HepG2 (cell line): ENCODE measurements around the gene VAMP2. TPM values are rescaled to one million over a fixed set of nuclear protein-coding genes. Genes with fewer than 3 reads are reported as not detected.

ENCODE experiments used
- ATAC-seq: fragments of 200-7000 bp; cut with Tn5 transposase; 3 replicates; pipeline ENCODE4 v1.9.1; 2020; ENCODE audit warnings: mild to moderate bottlenecking, moderate library complexity
- BruUV-seq: library from RNA; stranded (reverse); fragments of 400-500 nt; replicated peaks from 2 replicates; lab custom pipeline; 2021; lab: Mats Ljungman, UMichigan
- CTCF ChIA-PET: fragments of 300-600 bp; formaldehyde crosslinking; extraction: SDS; loops from one replicate; lab custom pipeline; 2021; ENCODE audit warnings: low total read pairs, inconsistent platforms, low intra/inter-chr PET ratio; lab: Yijun Ruan, JAX
- POLR2A ChIA-PET: fragments of 350-600 bp; sonication (Branson Sonifier 250); formaldehyde crosslinking; loops from one replicate; lab custom pipeline; 2020; ENCODE audit warnings: antibody characterized with exemption, inconsistent platforms; lab: Yijun Ruan, JAX
- DNase-seq: peaks from one replicate; pipeline ENCODE4 v3.0.0-alpha.2; 2015; ENCODE audit warnings: low spot score
- FAIRE-seq: peaks from 3 replicates; lab custom pipeline; 2011; peaks lifted over from hg19 to GRCh38; lab: Jason Lieb, UNC
- H2AFZ ChIP-seq: one replicate; pipeline ENCODE4 v1.6.1; 2011; ENCODE audit warnings: low read length, inconsistent platforms
- H3K27ac ChIP-seq: fragments of 300-600 bp; 3 replicates; pipeline ENCODE4 v1.8.0; 2011; ENCODE audit warnings: mixed run types, mild to moderate bottlenecking, mixed read lengths, low read length, inconsistent platforms; ENCODE audit not compliant: insufficient read depth; ENCODE audit errors: extremely low read length
- H3K27me3 ChIP-seq, 2 experiments: fragments of 200-600 bp in 1 of 2; 2 replicates in 1 of 2; 3 replicates in 1 of 2; pipeline versions ENCODE4 v1.6.0 to v1.8.0; 2011; ENCODE audit warnings: low read length in 2 of 2, mild to moderate bottlenecking in 2 of 2, moderate library complexity in 2 of 2, inconsistent platforms in 1 of 2; ENCODE audit not compliant: insufficient read depth in 2 of 2, control insufficient read depth in 1 of 2
- H3K36me3 ChIP-seq, 2 experiments: fragments of 200-600 bp in 1 of 2; replicated peaks in 1 of 2; 2 replicates in 1 of 2; 3 replicates in 1 of 2; pipeline versions ENCODE4 v1.5.1 to v1.8.0; 2011; ENCODE audit warnings: low read length in 2 of 2, inconsistent platforms in 1 of 2; ENCODE audit not compliant: insufficient read depth in 2 of 2, control insufficient read depth in 1 of 2
- H3K4me1 ChIP-seq: 2 replicates; pipeline ENCODE4 v1.5.1; 2012; ENCODE audit warnings: low read length, inconsistent platforms; ENCODE audit not compliant: insufficient read depth
- H3K4me2 ChIP-seq: 2 replicates; pipeline ENCODE4 v1.6.0; 2011; ENCODE audit warnings: low read depth, low read length, inconsistent platforms
- H3K4me3 ChIP-seq, 3 experiments: fragments of 200-600 bp in 1 of 3; sonication (generic), shearing (Covaris generic) in 1 of 3; replicated peaks in 1 of 3; 2 replicates each; pipeline ENCODE4 v1.5.1; 2011 to 2016; ENCODE audit warnings: low read length in 3 of 3, inconsistent platforms in 2 of 3, low read depth in 2 of 3, mild to moderate bottlenecking in 2 of 3, control low read depth in 1 of 3, mixed read lengths in 1 of 3; ENCODE audit not compliant: insufficient read depth in 1 of 3
- H3K79me2 ChIP-seq: one replicate; pipeline ENCODE4 v1.6.1; 2011; ENCODE audit warnings: low read length, inconsistent platforms; ENCODE audit not compliant: insufficient read depth
- H3K9ac ChIP-seq: 2 replicates; pipeline ENCODE4 v1.6.0; 2011; ENCODE audit warnings: mild to moderate bottlenecking, low read depth, low read length, inconsistent platforms; ENCODE audit not compliant: insufficient read depth
- H3K9me3 ChIP-seq: 2 replicates; pipeline ENCODE4 v1.5.1; 2012; ENCODE audit warnings: mild to moderate bottlenecking, low read length
- H4K20me1 ChIP-seq: 2 replicates; pipeline ENCODE4 v1.6.0; 2011; ENCODE audit warnings: inconsistent platforms, mild to moderate bottlenecking, low read length, moderate library complexity; ENCODE audit not compliant: insufficient read depth
- CEBPG ChIP-seq: IDR thresholded peaks from 2 replicates; pipeline ENCODE4 v1.6.1; 2016
- NR2F6 ChIP-seq, 2 experiments: IDR thresholded peaks; 2 replicates each; pipeline ENCODE4 v1.6.1; 2016; ENCODE audit warnings: antibody characterized with exemption in 1 of 2, mild to moderate bottlenecking in 1 of 2
- YEATS2 ChIP-seq: sonication (generic); formaldehyde crosslinking; IDR thresholded peaks from 2 replicates; pipeline ENCODE4 v1.4.0; 2020; ENCODE audit warnings: missing genetic modification reagents, borderline replicate concordance
- ZEB1 ChIP-seq: IDR thresholded peaks from 2 replicates; pipeline ENCODE4 v1.6.1; 2012; ENCODE audit warnings: mild to moderate bottlenecking, low read depth, inconsistent platforms; ENCODE audit not compliant: insufficient replicate concordance
- ZFP36L1 ChIP-seq: sonication (generic); formaldehyde crosslinking; IDR thresholded peaks from 2 replicates; pipeline ENCODE4 v1.8.0; 2022; ENCODE audit warnings: mild to moderate bottlenecking, missing genetic modification reagents, moderate library complexity
- ZNF768 ChIP-seq: sonication (generic); formaldehyde crosslinking; IDR thresholded peaks from 2 replicates; pipeline ENCODE4 v1.4.0; 2020; ENCODE audit warnings: missing genetic modification reagents
- ZSCAN12 ChIP-seq: sonication (generic); formaldehyde crosslinking; IDR thresholded peaks from 2 replicates; pipeline ENCODE4 v1.9.0; 2021; ENCODE audit warnings: mild to moderate bottlenecking, missing genetic modification reagents
- WGBS: methylation state at CpG from one replicate; pipeline ENCODE4 v1.1.6; 2017; ENCODE audit warnings: low lambda C conversion rate; 5-methylcytosine and 5-hydroxymethylcytosine counted together
- in situ Hi-C: cut with HindIII; loops from 2 replicates; pipeline ENCODE4 v1.10.0; 2017; ENCODE audit warnings: low pct_unique_long_range_greater_than_20kb; ENCODE audit not compliant: extremely low pct_ligation_motif_present
- intact Hi-C: fragments of 100-400 bp; cut with micrococcal nuclease; formaldehyde crosslinking; loops from one replicate; pipeline ENCODE4 v1.10.0; 2022; ENCODE audit not compliant: unreplicated experiment
- polyA plus RNA-seq, 8 experiments: library from polyadenylated mRNA; depleted of rRNA in 3 of 8; stranded (reverse) in 7 of 8; unstranded in 1 of 8; fragments of >200 nt; fragmentation: Illumina TruSeq in 4 of 8; extraction: Trizol in 4 of 8; gene quantifications; 2 replicates each; pipeline versions ENCODE4 v1.2.1 to v1.2.3, GENCODE V29; 2011 to 2016; ENCODE audit warnings: low read depth in 4 of 8, missing spikeins in 1 of 8, mixed read lengths in 1 of 8; ENCODE audit not compliant: insufficient read depth in 1 of 8
- total RNA-seq, 5 experiments: library from RNA; depleted of rRNA; stranded (reverse); fragments of >200 nt; fragmentation: Illumina TruSeq; extraction: Trizol; gene quantifications; 2 replicates each; pipeline ENCODE4 v1.2.3, GENCODE V29; 2016; ENCODE audit warnings: low read depth in 1 of 5
- TF ChIP-seq, protein P1 (sequence below): sonication (generic); formaldehyde crosslinking; IDR thresholded peaks from 2 replicates; pipeline ENCODE4 v1.4.0; 2020; ENCODE audit warnings: mild to moderate bottlenecking, missing genetic modification reagents
- TF ChIP-seq, protein P2 (sequence below): sonication (generic); formaldehyde crosslinking; IDR thresholded peaks from 2 replicates; pipeline ENCODE4 v1.4.0; 2020; ENCODE audit warnings: missing genetic modification reagents, borderline replicate concordance
- TF ChIP-seq, protein P3 (sequence below): IDR thresholded peaks from 2 replicates; pipeline ENCODE4 v1.6.1; 2016; ENCODE audit warnings: low read depth
- TF ChIP-seq, protein P4 (sequence below): sonication (generic); formaldehyde crosslinking; IDR thresholded peaks from 2 replicates; pipeline ENCODE4 v1.8.1; 2023; ENCODE audit warnings: mild to moderate bottlenecking, moderate library complexity, missing genetic modification reagents

Gene VAMP2
- total and polyA plus RNA-seq, 2 of the 13 experiments (the other 11 are each of a cell fraction or from before 2014, with no cell fraction given), result 3.9 to 17.2 TPM

DNA sequence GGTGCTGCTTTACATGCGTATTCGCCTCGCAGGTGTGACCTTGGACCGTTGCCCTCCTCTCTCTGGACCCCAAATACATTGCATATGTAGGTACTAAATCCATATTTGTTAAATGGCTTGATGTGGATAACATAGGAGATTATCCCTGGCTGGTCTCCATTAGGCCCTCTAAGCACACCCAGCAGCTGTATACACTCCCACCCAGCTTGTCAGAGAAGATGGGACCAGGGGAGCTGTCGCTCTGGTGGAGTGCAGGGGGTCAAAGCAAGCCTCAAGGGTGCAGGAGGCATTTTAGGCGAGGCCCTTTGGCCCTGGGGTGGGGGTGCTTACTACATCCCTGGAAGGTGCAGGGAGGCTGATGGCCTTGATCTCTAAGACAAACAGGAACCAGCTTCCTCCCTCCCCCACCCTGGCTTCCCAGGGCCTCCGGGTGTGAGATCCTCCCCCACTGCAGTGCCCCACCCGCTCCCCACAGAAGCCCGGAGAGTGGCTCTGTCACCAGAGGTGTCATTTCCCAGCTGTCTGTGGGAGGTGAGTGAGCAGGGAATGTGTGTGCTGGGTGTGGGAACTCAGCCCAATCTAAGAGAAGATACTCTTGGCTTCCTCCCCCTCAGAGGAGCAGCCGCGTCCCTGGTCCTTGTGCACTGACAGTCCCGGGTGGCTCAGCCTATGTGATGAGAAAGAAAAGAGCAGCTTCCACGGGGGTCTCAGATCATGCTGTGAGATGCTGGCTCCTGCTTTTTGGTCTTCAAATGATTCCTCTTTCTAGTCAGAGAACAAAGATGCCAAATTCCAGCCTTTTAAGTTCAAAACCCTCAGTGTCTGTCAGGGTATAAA, 1.4 kb upstream of the VAMP2 start (continued):
- TF ChIP-seq YEATS2 (CRISPR knock-in tag), result no peak
- TF ChIP-seq, protein P1, sequence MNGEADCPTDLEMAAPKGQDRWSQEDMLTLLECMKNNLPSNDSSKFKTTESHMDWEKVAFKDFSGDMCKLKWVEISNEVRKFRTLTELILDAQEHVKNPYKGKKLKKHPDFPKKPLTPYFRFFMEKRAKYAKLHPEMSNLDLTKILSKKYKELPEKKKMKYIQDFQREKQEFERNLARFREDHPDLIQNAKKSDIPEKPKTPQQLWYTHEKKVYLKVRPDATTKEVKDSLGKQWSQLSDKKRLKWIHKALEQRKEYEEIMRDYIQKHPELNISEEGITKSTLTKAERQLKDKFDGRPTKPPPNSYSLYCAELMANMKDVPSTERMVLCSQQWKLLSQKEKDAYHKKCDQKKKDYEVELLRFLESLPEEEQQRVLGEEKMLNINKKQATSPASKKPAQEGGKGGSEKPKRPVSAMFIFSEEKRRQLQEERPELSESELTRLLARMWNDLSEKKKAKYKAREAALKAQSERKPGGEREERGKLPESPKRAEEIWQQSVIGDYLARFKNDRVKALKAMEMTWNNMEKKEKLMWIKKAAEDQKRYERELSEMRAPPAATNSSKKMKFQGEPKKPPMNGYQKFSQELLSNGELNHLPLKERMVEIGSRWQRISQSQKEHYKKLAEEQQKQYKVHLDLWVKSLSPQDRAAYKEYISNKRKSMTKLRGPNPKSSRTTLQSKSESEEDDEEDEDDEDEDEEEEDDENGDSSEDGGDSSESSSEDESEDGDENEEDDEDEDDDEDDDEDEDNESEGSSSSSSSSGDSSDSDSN (CRISPR knock-in tag), result no peak; the same call in 1 of the 2 replicates

DNA sequence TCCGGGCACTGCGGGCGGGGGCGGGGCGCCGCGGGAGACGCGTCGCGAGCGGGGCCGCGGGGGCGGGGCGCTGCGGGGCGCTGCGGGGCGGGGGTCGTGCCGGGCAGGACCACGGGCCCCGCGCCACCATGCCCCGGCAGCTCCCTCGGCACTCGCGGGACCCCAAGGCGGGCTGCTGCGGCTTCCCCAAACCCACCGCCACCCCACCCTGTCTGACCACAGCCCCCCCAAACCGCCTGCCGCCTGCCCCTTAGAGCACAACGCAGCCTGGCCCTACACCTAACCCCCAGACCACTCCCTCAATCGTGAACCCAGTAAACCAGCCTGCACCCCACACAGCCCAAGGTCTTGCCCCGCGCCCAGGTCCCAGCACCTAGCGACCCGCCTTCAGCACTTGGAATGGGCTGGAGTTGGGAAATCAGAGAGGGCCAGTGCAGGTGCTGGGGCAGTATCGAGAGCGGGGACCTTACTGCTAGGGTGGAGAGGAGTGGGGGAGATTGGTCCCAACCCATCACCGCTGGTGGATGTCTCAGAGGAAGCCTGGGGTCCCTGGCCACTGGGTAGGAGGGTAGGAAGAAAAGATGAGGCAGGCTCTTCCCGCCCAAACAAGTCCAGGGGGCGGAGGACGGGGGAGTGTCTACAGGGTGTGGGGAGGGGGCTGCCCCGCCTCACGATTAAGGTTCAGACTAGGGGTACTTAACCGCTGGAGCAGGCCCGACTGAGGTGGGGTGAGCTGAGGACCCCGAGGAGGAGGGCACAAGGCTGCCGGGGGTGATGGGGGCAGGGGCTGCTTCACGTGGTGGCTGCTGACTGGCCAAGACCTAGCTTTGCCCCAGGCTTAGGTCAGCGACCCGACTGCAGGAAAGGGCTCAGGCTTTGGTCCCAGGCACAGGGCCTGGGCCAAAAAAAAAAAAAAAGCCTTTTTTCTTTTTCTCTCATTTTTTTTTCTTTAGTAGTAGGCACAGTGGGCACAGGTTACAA, 539 bp upstream of the VAMP2 start:
- ChIA-PET POLR2A (interaction anchor here (1.0 to 2.6 kb wide), 12 partner anchors 9 to 132 kb away, joined by 4 to 149 read pairs (median 6); partner anchors contain the start of genes BORCS6, RANGRF, SLC25A35 and TMEM107), CTCF (interaction anchor here (0.7 to 1.9 kb wide), 2 partner anchors 25 to 70 kb away, joined by 3 to 5 read pairs; no protein-coding TSS in a partner anchor)
- no peaks in the 10 kb centered on the region for H3K9me3 ChIP-seq
- peak overlapping the region; percentile 95 for H3K27ac ChIP-seq
- in situ Hi-C loops (no loop called here), intact Hi-C loops (no loop called here)
- H3K79me2 ChIP-seq, result peaks cover 18% of the 10 kb centered on the region
- WGBS, result 2% methylated on average over 20 of the region's 55 CpGs
- peaks cover 67% of the 10 kb centered on the region for H3K4me1 ChIP-seq
- no TSS peak for BruUV-seq
- ATAC-seq, result peak; percentile 56
- FAIRE-seq, result no peak
- peak overlapping the region; percentile 63 for H2AFZ ChIP-seq
- no peaks in the 10 kb centered on the region for H4K20me1 ChIP-seq
- H3K4me3 ChIP-seq, result peak overlapping the region; percentile 92 to 99 (median 98)
- peak overlapping the region; percentile 80 for H3K9ac ChIP-seq
- no peak for DNase-seq
- H3K27me3 ChIP-seq, result no peaks in the 10 kb centered on the region; a peak in 1 of 5 replicates
- H3K36me3 ChIP-seq, result peaks cover 1 to 7% of the 10 kb centered on the region in 2 experiments; a peak in 3 of 5 replicates
- peak overlapping the region; percentile 91 for H3K4me2 ChIP-seq
- TF ChIP-seq, protein P2, sequence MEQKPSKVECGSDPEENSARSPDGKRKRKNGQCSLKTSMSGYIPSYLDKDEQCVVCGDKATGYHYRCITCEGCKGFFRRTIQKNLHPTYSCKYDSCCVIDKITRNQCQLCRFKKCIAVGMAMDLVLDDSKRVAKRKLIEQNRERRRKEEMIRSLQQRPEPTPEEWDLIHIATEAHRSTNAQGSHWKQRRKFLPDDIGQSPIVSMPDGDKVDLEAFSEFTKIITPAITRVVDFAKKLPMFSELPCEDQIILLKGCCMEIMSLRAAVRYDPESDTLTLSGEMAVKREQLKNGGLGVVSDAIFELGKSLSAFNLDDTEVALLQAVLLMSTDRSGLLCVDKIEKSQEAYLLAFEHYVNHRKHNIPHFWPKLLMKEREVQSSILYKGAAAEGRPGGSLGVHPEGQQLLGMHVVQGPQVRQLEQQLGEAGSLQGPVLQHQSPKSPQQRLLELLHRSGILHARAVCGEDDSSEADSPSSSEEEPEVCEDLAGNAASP (CRISPR knock-in tag), result peak; percentile 30; the same call in 1 of the 2 replicates
- TF ChIP-seq CEBPG (CRISPR knock-in tag), result 0 out of 2 replicates have a peak, but pooled peaks have one; percentile 27
- TF ChIP-seq, protein P3, sequence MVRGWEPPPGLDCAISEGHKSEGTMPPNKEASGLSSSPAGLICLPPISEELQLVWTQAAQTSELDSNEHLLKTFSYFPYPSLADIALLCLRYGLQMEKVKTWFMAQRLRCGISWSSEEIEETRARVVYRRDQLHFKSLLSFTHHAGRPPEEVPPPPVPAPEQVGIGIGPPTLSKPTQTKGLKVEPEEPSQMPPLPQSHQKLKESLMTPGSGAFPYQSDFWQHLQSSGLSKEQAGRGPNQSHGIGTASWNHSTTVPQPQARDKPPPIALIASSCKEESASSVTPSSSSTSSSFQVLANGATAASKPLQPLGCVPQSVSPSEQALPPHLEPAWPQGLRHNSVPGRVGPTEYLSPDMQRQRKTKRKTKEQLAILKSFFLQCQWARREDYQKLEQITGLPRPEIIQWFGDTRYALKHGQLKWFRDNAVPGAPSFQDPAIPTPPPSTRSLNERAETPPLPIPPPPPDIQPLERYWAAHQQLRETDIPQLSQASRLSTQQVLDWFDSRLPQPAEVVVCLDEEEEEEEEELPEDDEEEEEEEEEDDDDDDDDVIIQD, result no peak
- TF ChIP-seq ZNF768 (CRISPR knock-in tag), result peak; percentile 66
- TF ChIP-seq, protein P4, sequence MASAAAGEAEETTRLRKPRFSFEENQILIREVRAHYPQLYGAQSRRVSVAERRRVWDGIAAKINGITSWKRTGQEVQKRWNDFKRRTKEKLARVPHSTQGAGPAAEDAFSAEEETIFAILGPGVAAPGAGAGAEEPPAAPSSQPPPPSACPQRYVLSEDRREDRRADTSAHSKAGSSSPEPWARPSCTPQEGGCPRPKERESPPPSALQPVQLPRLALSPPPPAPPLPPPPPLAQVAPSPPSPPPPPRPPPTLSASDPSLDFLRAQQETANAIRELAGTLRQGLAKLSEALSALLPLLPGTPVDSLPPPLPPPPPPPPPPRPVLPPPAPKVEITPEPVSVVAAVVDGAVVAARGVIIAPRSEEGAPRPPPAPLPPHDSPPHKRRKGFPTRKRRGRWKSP (CRISPR knock-in tag), result peak; percentile 7; the same call in 1 of the 2 replicates
- no peak for TF ChIP-seq NR2F6 (IDR thresholded peaks at IDR 0.05)
- 0 out of 2 replicates have a peak, but pooled peaks have one; percentile 29 for TF ChIP-seq NR2F6 (CRISPR knock-in tag; IDR thresholded peaks at IDR 0.05)
- 0 out of 2 replicates have a peak, but pooled peaks have one; percentile 45 for TF ChIP-seq ZFP36L1 (CRISPR knock-in tag)
- no peak for TF ChIP-seq ZSCAN12
- TF ChIP-seq ZEB1, result peak; percentile 17
